ENCODE results near the gene ENPP3.

GRCh38 chr6:131787766-131788712 lies 150.9 kb downstream of the ENPP3 start:
- no peak for TF ChIP-seq FOXK2 (IDR thresholded peaks at IDR 0.05)
- TF ChIP-seq ESRRA (IDR thresholded peaks at IDR 0.05; ENCODE audit: low read length) = no peak
- TF ChIP-seq POLR2A (IDR thresholded peaks at IDR 0.05; ENCODE audit: low read depth, low read length) = no peak
- TF ChIP-seq SREBF2 (IDR thresholded peaks at IDR 0.05; ENCODE audit: low read length) = no peak
- TF ChIP-seq CTCF (IDR thresholded peaks at IDR 0.05 in 2 of 3, conservative IDR thresholded peaks at IDR 0.05 in 1 of 3; ENCODE audit: control insufficient read depth in 2 of 3, extremely low read depth in 1 of 3, insufficient read depth in 1 of 3, low read depth in 3 of 3, low read length in 3 of 3) = no peak
- no peak for TF ChIP-seq HDAC6 (IDR thresholded peaks at IDR 0.05; ENCODE audit: unreplicated experiment)
- no peak for TF ChIP-seq RELB (IDR thresholded peaks at IDR 0.05; ENCODE audit: low read depth)
- TF ChIP-seq JUNB (IDR thresholded peaks at IDR 0.05) = no peak
- no peak for TF ChIP-seq KAT2A (conservative IDR thresholded peaks at IDR 0.05; ENCODE audit: control insufficient read depth, low read depth, low read length)
- no peak for TF ChIP-seq MAX (IDR thresholded peaks at IDR 0.05; ENCODE audit: low read depth, low read length)
- no peak for TF ChIP-seq LARP7 (IDR thresholded peaks at IDR 0.05)

Data from GM12878 (cell line).